ENCODE measurements around the gene RB1.
"Not testable (repeated sequence)": the region's sequence is repeated elsewhere in the genome, so short reads cannot be mapped to it uniquely, and the experiment has no call there.

The RB1 gene

DNA sequence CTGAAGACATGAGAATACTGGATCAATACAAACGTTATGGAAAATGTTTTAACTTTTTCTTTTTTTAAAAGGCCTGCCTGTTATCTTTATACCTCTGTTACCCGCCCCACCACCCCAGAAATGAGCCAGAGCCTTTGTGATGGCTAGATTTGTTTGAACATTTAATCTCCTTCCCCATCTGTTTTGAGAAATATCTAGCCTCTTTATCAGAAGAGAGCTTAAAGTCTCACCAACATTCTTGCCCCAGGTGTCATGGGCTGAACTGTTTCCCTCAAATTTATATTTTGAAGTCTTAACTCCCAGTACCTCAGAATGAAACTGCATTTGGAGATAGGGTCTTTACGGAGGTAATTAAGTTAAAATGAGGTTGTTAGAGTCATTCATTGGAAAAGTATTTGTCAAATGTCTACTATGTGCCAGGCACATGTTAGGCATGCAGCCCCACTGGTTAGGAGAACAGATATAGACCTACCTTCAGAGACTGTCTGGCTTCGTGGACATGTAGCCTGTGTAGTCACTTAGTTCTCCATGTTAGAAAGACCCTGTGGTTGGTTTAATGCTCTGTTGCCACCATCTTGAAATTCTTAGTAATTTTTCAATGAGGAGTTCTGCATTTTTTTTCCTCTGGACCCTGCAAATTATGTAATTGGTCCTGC lies 6.3 kb upstream of the RB1 start:
- DNase-seq, result no peak

DNA sequence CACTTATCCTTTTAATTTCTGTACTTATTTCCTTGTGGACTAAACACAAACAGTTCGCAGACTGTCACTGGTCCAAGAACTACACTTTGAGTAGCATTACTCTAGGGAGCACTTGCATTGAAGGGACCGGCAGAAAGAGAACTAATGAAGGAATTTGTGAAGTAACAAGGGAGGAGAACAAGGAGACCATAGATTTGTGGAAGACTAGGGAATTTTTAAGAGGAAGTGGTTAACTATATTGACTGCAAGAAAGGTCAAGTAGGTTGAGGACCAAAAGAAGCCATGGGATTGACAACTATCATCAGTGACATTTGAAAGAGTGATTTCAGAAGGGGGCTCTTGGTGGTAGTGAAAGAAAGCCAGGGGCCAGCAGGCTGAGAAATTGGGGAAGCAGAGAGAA lies 4.0 kb upstream of the RB1 start:
- DNase-seq, result no peak

DNA sequence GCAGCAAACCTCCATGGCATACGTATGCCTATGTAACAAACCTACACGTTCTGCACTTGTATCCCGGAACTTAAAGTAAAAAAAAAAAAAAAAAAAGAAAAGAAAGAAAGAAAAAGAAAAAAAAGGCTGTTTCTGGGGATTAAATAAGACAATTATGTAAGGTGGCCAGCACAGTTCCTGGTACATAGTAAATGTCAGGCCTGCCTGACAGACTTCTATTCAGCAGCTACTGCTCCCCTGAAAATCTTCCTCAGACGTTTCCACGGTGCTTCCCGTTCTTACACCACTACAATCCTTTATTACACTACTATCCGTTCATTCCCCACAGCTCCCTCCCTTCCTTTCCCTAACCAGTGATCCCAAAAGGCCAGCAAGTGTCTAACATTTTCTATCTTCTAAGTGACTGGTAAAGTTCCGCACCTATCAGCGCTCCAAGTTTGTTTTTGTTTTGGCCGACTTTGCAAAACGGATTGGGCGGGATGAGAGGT lies 636 bp upstream of the RB1 start:
- peak in 2 of 58 donors; percentile 56 to 72 for DNase-seq

GRCh38 chr13:48304143-48304876 lies 759 bp downstream of the RB1 start:
- DNase-seq, result peak in 13 of 58 donors; percentile 9 to 53 (median 25)

GRCh38 chr13:48311223-48311622 lies 7.7 kb downstream of the RB1 start:
- DNase-seq, result no peak

DNA sequence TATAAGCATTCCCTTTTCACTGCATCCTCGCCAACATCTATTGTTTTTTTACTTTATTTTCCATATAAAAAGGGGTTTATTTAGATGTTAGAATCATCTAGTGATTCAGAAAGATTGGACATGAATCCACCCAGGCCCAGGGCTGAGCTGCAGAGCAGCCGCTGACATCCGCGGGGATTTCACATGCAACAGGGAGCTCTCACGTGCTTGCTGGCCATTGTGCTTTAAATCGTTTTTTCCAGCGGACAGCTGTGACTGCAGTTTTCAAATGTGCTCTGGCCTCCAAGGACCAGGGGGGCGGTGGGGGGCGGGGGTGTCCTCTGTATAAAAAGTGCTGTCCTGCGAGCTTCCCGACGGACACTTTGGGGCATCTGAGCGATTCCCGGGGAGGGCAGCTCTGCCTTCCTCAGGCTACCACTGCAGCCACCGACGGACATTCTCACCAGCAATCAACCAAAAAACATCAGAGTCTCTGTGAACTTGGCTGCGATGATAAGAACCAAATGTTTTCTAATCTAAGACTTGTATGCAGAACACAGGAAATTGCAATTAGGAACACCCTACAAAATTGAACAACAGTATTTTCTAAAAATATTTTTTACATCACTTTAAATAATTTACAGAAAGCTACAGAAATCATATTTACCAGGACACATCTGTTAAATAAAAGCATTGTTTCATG lies 12.6 kb downstream of the RB1 start:
- no peak for DNase-seq

- no peak for DNase-seq
These were observed 13.4 kb downstream of the RB1 start for GRCh38 chr13:48316826-48317510.

- DNase-seq, result no peak
These were observed 14.2 kb downstream of the RB1 start for GRCh38 chr13:48317511-48318376.

DNA sequence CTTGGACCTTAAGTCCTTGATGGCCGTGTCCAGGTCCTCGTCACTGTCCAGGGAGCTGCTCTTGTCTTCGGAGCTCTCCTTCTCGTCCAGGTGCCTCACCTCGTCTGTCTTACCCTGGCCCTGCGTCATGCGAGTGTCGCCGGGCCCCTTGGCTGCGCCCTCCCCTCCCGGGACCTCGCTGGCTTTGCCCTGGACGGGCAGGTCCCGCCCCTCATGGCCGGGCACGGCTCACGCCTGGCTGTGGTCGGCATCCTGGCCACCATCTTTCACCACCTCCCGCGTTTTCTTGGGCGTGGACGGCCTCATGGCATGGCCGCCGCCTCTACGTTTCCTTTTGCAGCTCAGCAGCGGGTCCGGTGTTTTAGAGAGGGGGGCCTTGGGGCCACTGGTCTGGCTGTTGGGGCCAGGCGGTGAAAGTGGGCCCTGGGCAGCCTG lies 14.8 kb downstream of the RB1 start:
- DNase-seq, result no peak

DNA sequence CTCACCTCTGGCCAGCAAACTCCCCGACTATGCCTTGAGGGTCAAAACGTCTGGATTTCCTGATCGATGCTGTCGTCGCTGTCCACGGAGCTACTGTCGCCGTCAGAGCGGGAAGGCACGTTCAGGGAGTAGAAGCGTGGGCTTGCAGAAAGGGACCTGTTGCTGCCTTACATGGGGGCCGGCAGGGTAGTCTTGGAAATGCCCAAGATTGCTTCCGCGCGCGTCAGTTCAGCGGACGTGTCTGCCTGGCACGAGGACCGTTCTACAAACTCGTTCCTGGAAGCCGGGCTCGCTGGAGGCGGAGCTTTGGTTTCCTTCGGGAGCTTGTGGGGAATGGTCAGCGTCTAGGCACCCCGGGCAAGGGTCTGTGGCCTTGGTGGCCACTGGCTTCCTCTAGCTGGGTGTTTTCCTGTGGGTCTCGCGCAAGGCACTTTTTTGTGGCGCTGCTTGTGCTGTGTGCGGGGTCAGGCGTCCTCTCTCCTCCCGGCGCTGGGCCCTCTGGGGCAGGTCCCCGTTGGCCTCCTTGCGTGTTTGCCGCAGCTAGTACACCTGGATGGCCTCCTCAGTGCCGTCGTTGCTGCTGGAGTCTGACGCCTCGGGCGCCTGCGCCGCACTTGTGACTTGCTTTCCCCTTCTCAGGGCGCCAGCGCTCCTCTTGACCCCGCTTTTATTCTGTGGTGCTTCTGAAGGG lies 15.4 kb downstream of the RB1 start:
- DNase-seq, result no peak

- no peak for DNase-seq
These were observed 16.2 kb downstream of the RB1 start for GRCh38 chr13:48319531-48320398.

DNA sequence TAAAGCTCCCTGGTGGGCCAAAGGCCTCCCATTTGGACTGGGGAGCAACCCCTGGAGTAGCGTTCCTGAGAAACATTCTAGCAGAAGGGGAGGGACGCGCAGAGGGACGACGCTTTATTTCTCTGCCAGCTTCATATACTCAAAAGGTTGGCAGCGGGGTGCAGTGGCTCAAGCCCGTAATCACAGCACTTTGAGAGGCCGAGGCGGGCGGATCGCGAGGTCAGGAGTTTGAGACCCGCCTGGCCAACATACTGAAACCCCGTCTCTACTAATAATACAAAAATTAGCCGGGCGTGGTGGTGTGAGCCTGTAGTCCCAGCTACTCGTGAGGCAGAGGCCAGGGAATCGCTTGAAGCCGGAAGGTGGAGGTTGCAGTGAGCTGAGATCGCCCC lies 16.8 kb downstream of the RB1 start:
- DNase-seq, result no peak

DNA sequence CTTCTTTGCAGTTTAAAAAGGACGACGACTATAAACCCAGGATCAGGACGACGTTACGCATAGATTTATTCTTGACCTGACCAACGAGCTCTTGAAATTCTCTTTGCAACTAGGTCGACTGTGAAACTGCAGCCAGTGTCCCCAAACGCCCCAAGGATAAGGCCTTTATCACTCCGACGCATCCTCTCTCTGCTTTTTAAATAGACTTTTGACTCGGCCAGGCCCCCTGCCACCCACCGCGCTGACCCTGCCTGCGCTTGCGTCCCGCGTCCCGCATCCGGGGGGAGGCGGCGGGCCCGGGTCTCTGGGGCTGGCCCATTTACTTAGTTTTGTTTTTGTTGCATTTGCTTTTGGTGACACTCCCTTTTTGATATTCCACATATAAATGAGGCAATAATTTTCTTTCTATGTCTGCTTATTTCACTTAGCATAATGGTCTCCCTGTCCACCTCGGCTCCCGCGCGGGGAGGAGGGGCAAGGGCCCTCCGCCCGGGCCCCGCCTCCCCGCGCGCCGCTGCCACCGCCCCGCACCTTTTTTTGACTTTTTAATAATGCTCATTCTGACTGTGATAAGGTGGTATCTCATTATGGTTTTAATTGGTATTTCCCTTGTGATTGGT lies 17.4 kb downstream of the RB1 start:
- no peak for DNase-seq

GRCh38 chr13:48322294-48322693 lies 18.7 kb downstream of the RB1 start:
- DNase-seq, result no peak

DNA sequence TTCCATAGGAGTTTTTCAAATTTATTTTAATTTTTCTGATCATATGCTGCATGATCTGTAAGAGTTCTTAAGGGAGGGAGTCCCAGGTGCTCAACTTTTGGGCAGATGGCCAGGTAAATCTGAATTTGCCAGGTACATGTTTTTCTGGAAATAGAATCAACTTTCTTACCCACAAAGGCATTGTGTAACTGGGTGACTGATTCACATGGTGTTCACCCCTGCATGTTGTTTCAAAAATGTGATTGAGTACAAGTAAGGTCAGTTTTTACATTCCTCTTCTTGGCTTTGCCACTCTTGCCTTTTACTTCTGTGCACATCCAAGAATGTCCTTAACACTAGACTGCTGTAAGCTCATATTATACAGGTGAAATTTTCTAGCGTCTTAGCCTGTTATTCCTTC lies 30.4 kb downstream of the RB1 start:
- no peak for DNase-seq

GRCh38 chr13:48334534-48335127 lies 31.1 kb downstream of the RB1 start:
- DNase-seq, result peak in 1 of 58 donors; percentile 45

DNA sequence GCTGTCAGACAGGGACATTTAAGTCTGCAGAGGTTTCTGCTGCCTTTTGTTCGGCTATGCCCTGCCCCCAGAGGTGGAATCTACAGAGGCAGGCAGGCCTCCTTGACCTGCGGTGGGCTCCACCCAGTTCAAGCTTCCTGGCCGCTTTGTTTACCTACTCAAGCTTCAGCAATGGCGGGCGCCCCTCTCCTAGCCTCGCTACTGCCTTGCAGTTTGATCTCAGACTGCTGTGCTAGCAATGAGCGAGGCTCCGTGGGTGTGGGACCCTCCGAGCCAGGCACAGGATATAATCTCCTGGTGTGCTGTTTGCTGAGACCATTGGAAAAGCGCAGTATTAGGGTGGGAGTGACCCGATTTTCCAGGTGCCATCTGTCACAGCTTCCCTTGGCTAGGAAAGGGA lies 35.6 kb downstream of the RB1 start:
- DNase-seq, result not testable (repeated sequence)

GRCh38 chr13:48344264-48344663 lies 40.7 kb downstream of the RB1 start:
- DNase-seq, result no peak

Data from anterior cingulate cortex (tissue), 58 donors.